GM12801 (cell line): Measurements from ENCODE around the gene DRGX.

Source experiments
- CTCF ChIP-seq: IDR thresholded peaks from one replicate; pipeline ENCODE4 v1.5.1; 2011; ENCODE audit warnings: control low read depth; ENCODE audit not compliant: insufficient read length; ENCODE audit errors: extremely low read depth

DRGX gene

GRCh38 chr10:49359349-49360270 lies 36.3 kb downstream of the DRGX start:
- TF ChIP-seq CTCF, result no peak

GRCh38 chr10:49357910-49358309 lies 38.0 kb downstream of the DRGX start:
- TF ChIP-seq CTCF, result no peak

DNA sequence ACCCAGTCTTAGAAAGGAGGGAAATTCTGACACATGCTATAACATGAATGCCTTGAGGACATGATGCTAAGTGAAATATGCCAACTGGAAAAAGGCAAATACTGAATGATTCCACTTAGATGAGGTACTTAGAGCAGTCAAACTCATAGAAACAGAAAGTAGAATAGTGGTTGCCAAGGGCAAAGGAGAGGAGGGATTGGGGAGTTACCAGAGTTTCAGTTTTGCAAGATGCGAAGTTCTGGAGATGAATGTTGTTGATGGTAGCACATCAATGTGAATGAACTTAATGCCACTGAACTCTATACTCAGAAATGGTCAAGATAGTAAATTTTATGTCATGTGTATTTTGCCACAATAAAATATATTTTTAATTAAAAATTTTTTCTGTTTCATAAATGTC lies 38.9 kb downstream of the DRGX start:
- TF ChIP-seq CTCF, result no peak

GRCh38 chr10:49356181-49356580 lies 39.7 kb downstream of the DRGX start:
- no peak for TF ChIP-seq CTCF

DNA sequence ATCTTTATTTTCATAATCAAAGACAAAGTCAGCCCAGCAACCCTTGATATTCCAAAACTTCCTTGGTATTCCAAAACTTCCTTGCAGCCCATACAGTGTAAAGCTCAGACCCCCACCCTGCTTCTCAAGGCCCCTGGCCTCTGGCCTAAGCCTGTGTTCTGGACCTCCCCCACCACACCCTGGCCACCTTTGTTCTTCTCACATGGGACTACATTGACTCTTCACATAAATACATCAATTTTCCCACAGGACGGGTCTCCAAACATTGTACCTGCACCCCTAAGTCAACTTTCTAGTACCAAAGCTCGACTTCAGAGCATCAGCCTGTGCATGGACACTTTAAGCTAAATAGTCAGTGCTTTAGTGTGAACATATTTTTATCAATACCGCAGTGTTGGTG lies 40.7 kb downstream of the DRGX start:
- no peak for TF ChIP-seq CTCF

DNA sequence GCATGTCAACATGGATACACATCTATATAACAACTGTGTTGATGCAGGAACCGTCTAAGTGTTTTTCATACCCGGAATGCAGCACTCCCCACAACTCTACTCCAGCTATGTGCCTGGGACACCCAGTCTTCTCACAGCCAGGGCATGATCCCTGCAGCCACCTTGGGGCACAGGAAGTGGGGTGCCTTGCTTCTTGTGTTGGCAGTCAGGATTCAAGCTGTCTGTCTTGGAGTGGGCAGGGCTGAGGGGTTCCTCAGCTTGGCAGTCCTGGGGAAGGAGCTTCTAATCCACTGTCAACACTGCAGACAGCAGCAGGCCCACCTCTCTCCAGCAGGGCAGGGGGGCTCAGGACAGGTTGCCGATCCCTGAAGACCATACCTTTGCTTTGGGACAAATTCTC lies 41.3 kb downstream of the DRGX start:
- no peak for TF ChIP-seq CTCF

GRCh38 chr10:49353895-49354566 lies 41.9 kb downstream of the DRGX start:
- TF ChIP-seq CTCF, result no peak
